Measurements from ENCODE around the gene P3R3URF.

P3R3URF gene

GRCh38 chr1:46179138-46180081 lies 3.1 kb upstream of the P3R3URF start:
- Histone ChIP-seq H3K27me3 (ENCODE audit: insufficient read depth, low read length, poor library complexity, severe bottlenecking) (no peaks in the 10 kb centered on the region), H2AFZ (ENCODE audit: low read length) (peak overlapping the region; percentile 56), H3K9me2 (replicated peaks; ENCODE audit: low read depth, low read length) (no peaks in the 10 kb centered on the region), H3F3A (ENCODE audit: low read depth) (no peaks in the 10 kb centered on the region), H3K79me2 (ENCODE audit: insufficient read depth, low read length) (no peaks in the 10 kb centered on the region), H3K4me2 (ENCODE audit: low read depth, low read length, poor library complexity, severe bottlenecking) (peak overlapping the region; percentile 19), H3K9me3 (ENCODE audit: insufficient read depth, low read depth, low read length) (no peaks in the 10 kb centered on the region), H3K9ac (ENCODE audit: low read depth, low read length, poor library complexity, severe bottlenecking) (no peak overlapping the region), H3K4me3 (ENCODE audit: low read length, poor library complexity, severe bottlenecking) (no peak overlapping the region), H4K20me1 (ENCODE audit: insufficient read depth, low read length, poor library complexity, severe bottlenecking) (no peaks in the 10 kb centered on the region), H3K36me3 (ENCODE audit: insufficient read depth, low read length) (no peaks in the 10 kb centered on the region), H3K4me1 (ENCODE audit: insufficient read depth, low read length, poor library complexity, severe bottlenecking) (peaks cover 15% of the 10 kb centered on the region)
- TF ChIP-seq EZH2phosphoT487 (IDR thresholded peaks at IDR 0.05; ENCODE audit: borderline replicate concordance) (no peak), CTCF (conservative IDR thresholded peaks at IDR 0.05; ENCODE audit: low read length) (peak; percentile 99)

GRCh38 chr1:46175243-46175642 lies 1.0 kb downstream of the P3R3URF start:
- Histone ChIP-seq H2AFZ (ENCODE audit: low read length) (no peak overlapping the region), H3K4me1 (ENCODE audit: insufficient read depth, low read length, poor library complexity, severe bottlenecking) (peaks cover 4% of the 10 kb centered on the region), H3K27me3 (ENCODE audit: insufficient read depth, low read length, poor library complexity, severe bottlenecking) (no peaks in the 10 kb centered on the region), H3K4me2 (ENCODE audit: low read depth, low read length, poor library complexity, severe bottlenecking) (no peak overlapping the region), H3K9ac (ENCODE audit: low read depth, low read length, poor library complexity, severe bottlenecking) (no peak overlapping the region), H3K9me2 (replicated peaks; ENCODE audit: low read depth, low read length) (no peaks in the 10 kb centered on the region), H3K4me3 (ENCODE audit: low read length, poor library complexity, severe bottlenecking) (no peak overlapping the region), H3K79me2 (ENCODE audit: insufficient read depth, low read length) (no peaks in the 10 kb centered on the region), H3K36me3 (ENCODE audit: insufficient read depth, low read length) (no peaks in the 10 kb centered on the region), H4K20me1 (ENCODE audit: insufficient read depth, low read length, poor library complexity, severe bottlenecking) (no peaks in the 10 kb centered on the region), H3K9me3 (ENCODE audit: insufficient read depth, low read depth, low read length) (no peaks in the 10 kb centered on the region), H3F3A (ENCODE audit: low read depth) (no peaks in the 10 kb centered on the region)
- no peak for TF ChIP-seq EZH2phosphoT487 (IDR thresholded peaks at IDR 0.05; ENCODE audit: borderline replicate concordance)
- TF ChIP-seq CTCF (conservative IDR thresholded peaks at IDR 0.05; ENCODE audit: low read length), result no peak

DNA sequence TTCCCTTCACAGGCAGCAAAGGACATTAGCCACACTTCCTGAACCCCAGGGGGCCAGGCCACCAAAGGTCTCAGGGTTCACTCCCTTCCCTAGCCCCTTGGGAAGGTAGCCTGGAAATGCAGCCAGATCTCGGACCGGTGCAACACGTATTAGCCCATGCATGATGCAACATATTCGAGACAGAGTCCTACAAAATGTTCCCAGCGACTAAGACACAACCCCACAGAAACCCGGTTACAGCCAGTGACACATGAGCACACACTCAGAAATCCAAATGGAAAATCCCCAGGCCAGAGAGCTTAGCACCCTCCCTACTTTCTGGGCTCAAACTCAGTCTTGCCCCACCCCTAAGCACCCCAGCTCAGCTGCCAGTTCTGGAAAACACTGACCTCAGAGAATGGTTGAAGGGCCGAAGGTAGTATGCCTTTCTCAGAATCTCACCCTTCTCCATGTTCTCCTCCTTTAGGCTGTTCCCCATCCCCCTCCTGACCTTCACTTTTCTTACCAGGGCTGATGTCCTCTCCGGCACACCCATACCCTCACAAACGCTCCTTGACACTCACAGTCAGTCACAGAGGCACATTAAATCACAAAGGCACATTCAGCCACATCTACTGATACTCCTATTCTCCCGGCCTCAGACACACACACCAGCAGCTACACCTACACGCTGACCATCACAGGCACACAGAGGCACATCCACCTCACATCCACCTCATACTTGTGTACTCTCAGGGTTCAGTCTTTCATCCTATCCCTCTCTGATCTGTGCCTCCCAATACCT lies 1.6 kb downstream of the P3R3URF start, which contains the start of gene TSPAN1:
TSPAN1 (plus strand) TSS at position 640 of the 784 bp plus-strand sequence. CDS start 6,021 bp downstream, outside the sequence.
- peaks cover 4% of the 10 kb centered on the region for H3K4me1 ChIP-seq (ENCODE audit: insufficient read depth, low read length, poor library complexity, severe bottlenecking)
- H3K36me3 ChIP-seq (ENCODE audit: insufficient read depth, low read length), result no peaks in the 10 kb centered on the region
- no peaks in the 10 kb centered on the region for H4K20me1 ChIP-seq (ENCODE audit: insufficient read depth, low read length, poor library complexity, severe bottlenecking)
- H3K4me2 ChIP-seq (ENCODE audit: low read depth, low read length, poor library complexity, severe bottlenecking), result no peak within 1 kb of the TSS
- H3F3A ChIP-seq (ENCODE audit: low read depth), result no peaks in the 10 kb centered on the region
- H3K27me3 ChIP-seq (ENCODE audit: insufficient read depth, low read length, poor library complexity, severe bottlenecking), result no peaks in the 10 kb centered on the region
- no peaks in the 10 kb centered on the region for H3K9me2 ChIP-seq (replicated peaks; ENCODE audit: low read depth, low read length)
- no peak within 1 kb of the TSS for H3K4me3 ChIP-seq (ENCODE audit: low read length, poor library complexity, severe bottlenecking)
- TF ChIP-seq CTCF (conservative IDR thresholded peaks at IDR 0.05; ENCODE audit: low read length) (no peak), EZH2phosphoT487 (IDR thresholded peaks at IDR 0.05; ENCODE audit: borderline replicate concordance) (no peak)
- no peaks in the 10 kb centered on the region for H3K9me3 ChIP-seq (ENCODE audit: insufficient read depth, low read depth, low read length)
- no peaks in the 10 kb centered on the region for H3K79me2 ChIP-seq (ENCODE audit: insufficient read depth, low read length)
- no peak within 1 kb of the TSS for H3K9ac ChIP-seq (ENCODE audit: low read depth, low read length, poor library complexity, severe bottlenecking)
- H2AFZ ChIP-seq (ENCODE audit: low read length), result no peak within 1 kb of the TSS

Data from Loucy (cell line).